Measurements from ENCODE around the gene VEGFD.

The VEGFD gene

DNA sequence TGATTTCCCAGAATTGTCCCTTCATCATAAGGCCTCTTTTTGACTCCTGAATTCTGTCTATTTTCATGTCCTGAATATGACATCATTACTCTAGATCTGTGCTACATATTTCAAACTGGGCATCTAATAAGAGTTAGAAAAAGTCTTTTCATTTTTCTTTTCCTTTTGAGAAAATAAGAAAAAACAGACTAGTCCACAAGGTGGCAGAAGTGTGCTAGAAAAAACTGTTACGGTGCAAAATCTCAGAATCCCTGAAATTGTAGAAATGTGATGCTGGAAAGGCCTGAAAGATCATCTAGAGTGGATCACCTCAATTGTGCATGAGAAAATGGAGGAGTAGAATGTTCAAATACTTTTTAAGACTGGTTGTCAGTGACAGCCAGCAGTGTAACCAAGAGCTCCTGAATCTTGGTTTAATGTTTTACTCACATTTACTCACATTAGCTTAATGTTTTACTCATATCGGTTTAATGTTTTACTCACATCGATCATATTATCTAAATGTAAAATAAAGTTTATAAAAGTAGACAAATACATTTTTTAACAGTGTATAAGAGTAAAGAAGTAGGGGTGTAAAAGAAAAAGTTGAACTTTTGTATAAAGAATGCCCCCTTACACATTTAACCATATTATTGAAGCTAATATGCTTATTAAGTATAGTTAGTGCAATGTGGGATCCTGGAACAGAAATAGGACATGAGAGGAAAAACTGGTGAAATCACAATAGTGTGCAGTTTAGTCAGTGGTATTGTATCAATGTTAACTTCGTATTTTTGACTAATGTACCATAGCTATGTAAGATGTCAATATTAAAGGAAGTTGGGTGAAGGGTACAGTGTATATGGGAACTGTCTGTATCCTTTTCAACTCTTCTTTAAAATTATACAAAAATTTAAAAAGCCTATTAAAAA is 84.0 kb downstream of the VEGFD start:
- DNase-seq: peak in 1 of 2 experiments; percentile 4

GRCh38 chrX:15298780-15299179 is 85.4 kb downstream of the VEGFD start:
- DNase-seq: no peak

- no peak for DNase-seq
Observed at GRCh38 chrX:15298201-15298600, 86.0 kb downstream of the VEGFD start.

Measured in NCI-H2081 (cell line).